Fibroblast of pulmonary artery (primary cell): ENCODE data around the gene NOD2.

Source experiments
- DNase-seq: peaks from one replicate; pipeline ENCODE4 v3.0.0-alpha.2; 2010; ENCODE audit warnings: low read depth
- H3K4me3 ChIP-seq: replicated peaks from 2 replicates; pipeline ENCODE4 v1.5.1; 2011; ENCODE audit warnings: low read depth, mild to moderate bottlenecking, control low read depth, low read length, moderate library complexity
- TF ChIP-seq, protein P1 (sequence below): IDR thresholded peaks from 2 replicates; pipeline ENCODE4 v1.5.1; 2011; ENCODE audit warnings: mild to moderate bottlenecking, control low read depth, low read length, inconsistent platforms; ENCODE audit errors: missing control alignments

The NOD2 gene

DNA sequence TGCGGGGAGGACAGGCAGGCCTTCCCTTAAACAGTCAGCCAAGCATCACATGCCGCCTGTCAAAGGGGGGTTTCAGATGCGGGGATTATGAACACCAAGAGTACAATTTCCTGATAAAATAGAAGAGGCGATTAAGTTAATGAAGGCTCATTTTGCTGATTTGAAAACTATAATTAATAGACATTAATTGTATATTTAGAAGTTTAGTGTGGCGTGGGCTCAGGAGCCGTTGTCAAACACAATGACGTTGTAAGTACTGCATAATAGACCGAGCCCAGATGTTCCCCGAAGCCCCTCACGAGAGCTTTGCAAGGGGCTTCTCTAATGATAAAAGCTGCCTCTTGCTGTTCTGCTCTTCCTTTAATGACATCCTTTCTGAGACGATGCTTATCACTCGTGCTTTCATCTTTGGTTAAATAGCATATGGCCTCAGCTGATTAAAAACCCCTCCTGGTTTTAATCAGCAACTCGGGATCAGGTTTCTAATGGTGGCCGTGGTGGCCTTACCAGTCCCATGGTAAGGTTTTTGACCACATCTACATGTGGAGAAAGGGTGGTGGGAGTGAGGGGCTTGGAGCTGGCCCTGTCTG, 40.5 kb upstream of the NOD2 start:
- no peak overlapping the region for H3K4me3 ChIP-seq
- TF ChIP-seq, protein P1, sequence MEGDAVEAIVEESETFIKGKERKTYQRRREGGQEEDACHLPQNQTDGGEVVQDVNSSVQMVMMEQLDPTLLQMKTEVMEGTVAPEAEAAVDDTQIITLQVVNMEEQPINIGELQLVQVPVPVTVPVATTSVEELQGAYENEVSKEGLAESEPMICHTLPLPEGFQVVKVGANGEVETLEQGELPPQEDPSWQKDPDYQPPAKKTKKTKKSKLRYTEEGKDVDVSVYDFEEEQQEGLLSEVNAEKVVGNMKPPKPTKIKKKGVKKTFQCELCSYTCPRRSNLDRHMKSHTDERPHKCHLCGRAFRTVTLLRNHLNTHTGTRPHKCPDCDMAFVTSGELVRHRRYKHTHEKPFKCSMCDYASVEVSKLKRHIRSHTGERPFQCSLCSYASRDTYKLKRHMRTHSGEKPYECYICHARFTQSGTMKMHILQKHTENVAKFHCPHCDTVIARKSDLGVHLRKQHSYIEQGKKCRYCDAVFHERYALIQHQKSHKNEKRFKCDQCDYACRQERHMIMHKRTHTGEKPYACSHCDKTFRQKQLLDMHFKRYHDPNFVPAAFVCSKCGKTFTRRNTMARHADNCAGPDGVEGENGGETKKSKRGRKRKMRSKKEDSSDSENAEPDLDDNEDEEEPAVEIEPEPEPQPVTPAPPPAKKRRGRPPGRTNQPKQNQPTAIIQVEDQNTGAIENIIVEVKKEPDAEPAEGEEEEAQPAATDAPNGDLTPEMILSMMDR, result no peak
- no peak for DNase-seq

DNA sequence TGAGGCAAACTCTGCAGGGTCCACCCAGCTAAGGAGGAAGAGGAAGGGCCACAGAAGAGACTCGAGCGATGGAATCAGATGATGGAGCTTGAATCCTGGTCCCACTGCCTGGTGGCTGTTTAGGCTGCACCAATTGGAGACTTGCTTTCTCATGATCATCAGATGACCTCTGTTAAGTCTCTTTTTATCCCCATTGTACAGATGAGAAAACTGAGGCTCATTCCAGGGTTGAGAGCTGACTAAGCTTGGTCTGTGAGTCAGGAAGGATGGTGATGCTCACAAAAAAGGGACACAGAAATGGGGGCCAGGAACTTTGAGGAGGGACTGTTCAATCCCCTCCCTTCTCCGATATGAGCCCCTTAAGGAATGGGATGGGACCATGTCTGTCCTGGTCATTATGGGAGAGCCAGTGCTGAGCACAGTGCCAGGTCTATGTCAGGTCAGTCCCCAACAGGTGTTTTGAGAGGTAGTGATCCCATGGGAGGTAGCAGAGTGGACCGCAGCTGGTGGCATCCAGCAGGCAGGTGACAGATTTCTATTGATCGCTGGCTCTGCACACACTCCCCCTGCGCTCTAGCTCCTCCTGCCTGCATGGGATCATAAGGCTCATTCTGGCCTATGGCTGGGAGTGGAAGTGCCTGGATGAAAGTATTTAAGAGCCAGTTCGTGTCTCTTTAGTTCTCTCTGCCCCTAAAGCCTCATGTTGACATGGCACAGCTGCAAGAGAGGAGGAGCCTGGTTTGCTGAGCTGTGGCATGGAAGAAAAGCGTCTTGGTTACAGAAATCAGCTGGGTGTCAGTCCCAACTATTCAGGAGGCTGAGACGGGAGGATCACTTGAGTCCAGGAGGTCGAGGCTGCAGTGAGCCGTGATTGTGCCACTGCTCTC, 39.5 kb upstream of the NOD2 start:
- TF ChIP-seq, protein P1, result no peak
- no peak overlapping the region for H3K4me3 ChIP-seq
- no peak for DNase-seq

DNA sequence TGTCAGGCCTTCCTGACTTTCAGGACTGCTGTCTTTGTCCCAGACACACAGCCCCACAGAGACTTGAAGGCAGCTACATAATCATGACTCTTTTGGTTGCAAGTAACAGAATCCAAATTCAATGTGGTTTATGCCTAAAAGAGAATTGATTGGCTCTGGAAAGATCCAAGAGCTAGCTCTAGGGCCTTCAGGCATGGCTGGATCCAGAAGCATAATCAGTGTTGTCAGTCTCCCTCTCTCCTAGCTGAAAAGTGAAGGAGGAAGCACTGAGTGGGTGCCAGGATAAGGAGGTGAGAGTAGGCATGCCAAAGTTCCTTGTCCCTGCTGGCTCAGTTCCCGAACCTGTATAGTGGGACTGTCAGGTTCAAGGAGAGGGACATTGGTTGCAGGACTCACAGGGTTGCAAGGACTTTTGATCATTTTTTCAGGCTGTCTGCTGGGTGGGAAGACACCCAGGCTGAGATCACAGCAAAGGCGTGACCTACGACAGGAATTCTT, 37.8 kb upstream of the NOD2 start:
- H3K4me3 ChIP-seq, result no peak overlapping the region
- no peak for DNase-seq
- TF ChIP-seq, protein P1, result no peak

DNA sequence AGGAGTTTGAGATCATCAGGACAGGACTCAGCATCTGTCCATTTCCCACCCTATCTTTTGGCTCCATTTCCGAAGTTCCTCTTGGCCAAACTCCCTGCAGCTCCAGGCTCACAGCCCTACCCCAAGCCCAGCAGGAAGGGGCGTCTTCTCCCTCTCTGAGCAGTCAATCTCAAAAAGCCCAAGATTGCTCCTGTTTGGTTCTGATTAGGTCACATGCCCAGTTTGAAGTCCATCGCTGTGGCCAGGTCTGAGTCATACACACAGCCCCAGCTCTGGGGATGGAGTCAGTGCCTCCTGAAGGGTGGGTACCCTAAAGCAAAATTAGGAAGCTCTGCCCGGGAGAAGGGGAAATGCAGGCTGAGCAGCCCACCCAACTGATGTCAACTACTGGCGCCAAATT, 36.2 kb upstream of the NOD2 start:
- DNase-seq, result no peak
- TF ChIP-seq, protein P1, result no peak
- H3K4me3 ChIP-seq, result no peak overlapping the region

DNA sequence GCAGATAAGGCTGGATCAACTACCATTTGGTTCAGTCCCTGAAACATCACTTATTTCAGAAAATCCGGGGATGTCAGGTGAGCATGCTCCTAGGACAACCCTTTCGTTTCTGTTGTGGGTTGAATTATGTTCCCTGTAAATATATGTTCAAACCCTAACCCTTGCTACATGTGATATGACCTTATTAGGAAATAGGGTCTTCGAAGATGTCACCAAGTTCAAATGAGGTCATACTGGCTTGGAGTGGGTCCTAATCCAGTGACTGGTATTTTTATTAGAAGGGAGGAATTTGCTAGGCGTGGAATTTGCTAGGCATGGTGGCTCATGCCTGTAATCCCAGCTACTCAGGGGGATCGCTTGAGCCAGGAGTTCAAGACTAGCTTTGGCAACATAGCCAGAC, 33.6 kb upstream of the NOD2 start:
- DNase-seq, result no peak
- no peak overlapping the region for H3K4me3 ChIP-seq
- TF ChIP-seq, protein P1, result no peak

DNA sequence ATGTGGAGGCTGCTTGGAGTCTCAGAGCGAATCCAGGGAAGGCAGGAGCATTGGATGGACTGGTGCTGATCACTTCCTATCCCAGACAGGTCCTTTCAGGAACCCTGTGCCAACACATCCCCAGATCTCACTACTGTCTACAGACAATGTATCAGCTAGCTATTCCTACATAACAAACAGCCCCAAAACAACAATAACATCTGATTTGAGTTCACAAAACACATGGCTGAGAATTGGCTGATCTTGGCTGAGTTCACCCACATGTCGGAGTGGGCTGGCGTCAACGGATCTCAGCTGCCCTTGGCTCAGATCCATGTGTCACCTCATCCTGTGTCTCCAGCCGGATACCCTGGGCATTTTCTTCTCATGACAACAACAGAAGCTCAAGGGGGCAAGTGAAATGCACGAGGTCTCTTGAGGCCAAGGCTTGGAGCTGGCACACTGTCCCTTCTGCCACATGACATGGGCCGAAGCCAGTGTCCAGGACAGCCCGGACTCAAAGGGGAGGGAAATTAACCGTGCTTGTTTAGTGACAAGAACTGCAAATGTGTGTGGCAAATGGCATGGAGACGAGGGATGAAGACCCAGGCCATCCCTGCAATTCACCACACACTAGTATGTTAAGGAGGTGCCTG, 31.0 kb upstream of the NOD2 start:
- DNase-seq, result no peak
- TF ChIP-seq, protein P1, result no peak
- no peak overlapping the region for H3K4me3 ChIP-seq
